ENCODE data around the gene TPX2. TPM values are rescaled to one million over a fixed set of nuclear protein-coding genes. Genes with fewer than 3 reads are reported as not detected.

Gene TPX2
- total RNA-seq, 1 donor from 2014 or later: 5.8 TPM

DNA sequence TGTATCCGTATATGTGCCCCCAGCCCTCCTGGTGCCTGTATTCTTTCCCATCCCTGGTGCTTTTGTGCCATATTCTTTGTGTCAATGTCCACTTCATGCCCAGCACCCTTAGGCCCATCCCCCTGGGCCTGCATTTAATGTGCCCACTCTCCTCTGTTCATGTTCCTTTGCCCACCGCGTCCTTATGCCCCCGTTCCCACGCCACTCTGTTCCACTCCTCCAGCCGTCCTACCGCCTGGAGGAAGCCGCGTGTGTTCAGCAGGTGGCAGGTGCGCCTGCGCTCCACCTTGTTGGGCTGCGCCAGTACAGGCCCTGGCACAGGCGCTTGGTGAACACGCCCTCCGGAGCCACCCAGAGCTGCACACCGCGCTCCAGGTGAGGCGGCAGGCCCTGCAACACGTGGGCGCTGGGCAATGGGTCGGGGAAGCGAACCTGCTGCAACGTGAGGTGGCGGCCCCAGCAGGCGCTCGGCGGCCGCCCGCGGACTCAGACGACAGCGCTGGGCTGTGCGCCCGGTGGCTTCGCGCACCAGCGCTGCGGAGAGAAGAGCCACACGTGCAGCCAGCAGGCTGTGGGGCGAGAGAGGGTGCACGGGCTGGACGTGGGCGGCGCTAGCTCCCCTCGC, 110.3 kb downstream of the TPX2 start:
- no peak for DNase-seq

Small RNA genes lying within 50 kb of the gene (small RNA-seq; reads per million reads assigned to genes)
- not detected for gene AL160175.1

Other genes starting within 250 kb of the TPX2 start
- 27.8 TPM for gene HM13, start 224.8 kb upstream of the TPX2 start, total RNA-seq
- gene ID1, start 134.0 kb upstream of the TPX2 start, total RNA-seq: 66.9 TPM
- not detected for gene COX4I2, start 101.4 kb upstream of the TPX2 start, total RNA-seq
- 42.6 TPM for gene BCL2L1, start 16.4 kb upstream of the TPX2 start, total RNA-seq
- 0.78 TPM for gene MYLK2, start 80.1 kb downstream of the TPX2 start, total RNA-seq
- 0.78 TPM for gene FOXS1, start 106.3 kb downstream of the TPX2 start, total RNA-seq
- 3.0 TPM for gene DUSP15, start 131.2 kb downstream of the TPX2 start, total RNA-seq
- 1.7 TPM for gene TTLL9, start 131.3 kb downstream of the TPX2 start, total RNA-seq
- 4.1 TPM for gene PDRG1, start 212.8 kb downstream of the TPX2 start, total RNA-seq
- gene XKR7, start 228.9 kb downstream of the TPX2 start, total RNA-seq: 12.6 TPM